PC-3 (cell line): ENCODE results near the gene ADCY2.

Experiments
- CTCF ChIP-seq: fragments of 300-600 bp; sonication (generic); conservative IDR thresholded peaks from 2 replicates; pipeline ENCODE4 v1.5.1; 2017; ENCODE audit warnings: antibody characterized with exemption, low read depth, mild to moderate bottlenecking, low read length
- EZH2phosphoT487 ChIP-seq: fragments of 300-600 bp; sonication (generic); IDR thresholded peaks from 2 replicates; pipeline ENCODE4 v1.6.1; 2018; ENCODE audit warnings: mild to moderate bottlenecking, antibody characterized with exemption, low read length, borderline replicate concordance

- TF ChIP-seq CTCF (no peak), EZH2phosphoT487 (no peak)
Observed at GRCh38 chr5:7662289-7662688, 266.4 kb downstream of the ADCY2 start.
